Stimulated activated CD8-positive, alpha-beta memory T cell treated with anti-CD3 and anti-CD28 coated beads, Interleukin-4, amount 100 ng/mL, for 1 hour (primary cell): Measurements from ENCODE around the gene TUBB2A.
A peak's percentile ranks its signal among the peaks of the same experiment; 100 is the strongest.
"Not testable (repeated sequence)": the region's sequence is repeated elsewhere in the genome, so short reads cannot be mapped to it uniquely, and the experiment has no call there.

ENCODE experiments used
- DNase-seq, 2 donors: peaks; one replicate each; pipeline ENCODE4 v3.0.0-alpha.2; 2020; ENCODE audit warnings: low read depth in 2 of 2, low spot score in 1 of 2

The TUBB2A gene

DNA sequence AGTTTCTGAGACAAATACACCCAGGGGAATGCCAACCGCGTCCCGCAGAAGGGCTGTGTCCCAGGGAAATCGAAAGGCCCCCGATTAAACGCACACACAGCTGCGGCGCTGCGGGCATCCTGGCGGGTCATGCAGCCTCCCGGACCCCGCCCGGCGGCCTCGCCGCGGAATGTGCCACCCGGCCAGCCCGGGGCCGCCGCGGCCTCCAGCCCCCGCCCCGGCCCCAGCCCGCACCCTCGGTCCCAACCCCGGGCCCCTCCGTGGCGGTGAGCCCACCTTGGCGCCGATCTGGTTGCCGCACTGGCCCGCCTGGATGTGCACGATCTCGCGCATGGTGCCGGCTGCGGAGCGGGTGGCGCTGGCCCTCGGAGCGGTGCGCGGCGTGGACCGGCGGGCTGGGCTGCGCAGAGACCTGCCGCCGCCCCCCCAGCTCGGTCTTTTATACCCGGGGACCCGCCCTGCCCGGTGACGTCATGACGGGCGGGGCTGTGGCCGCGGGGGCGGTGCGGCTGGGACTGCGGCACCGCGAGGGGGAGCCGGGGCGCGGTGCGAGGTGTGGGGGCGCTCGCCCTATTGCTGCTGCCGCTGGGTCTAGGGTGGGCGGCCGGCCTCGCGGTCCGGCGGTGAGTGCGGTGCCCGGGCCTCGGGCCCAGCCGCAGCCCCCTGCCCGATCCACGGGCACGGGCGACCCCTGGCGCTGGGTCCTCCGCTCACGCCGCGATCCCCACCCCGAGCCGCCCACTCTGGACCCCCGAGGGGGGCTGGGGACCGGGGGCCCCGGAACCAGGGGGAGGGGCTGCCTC is at the start of gene TUBB2A:
Gene TUBB2A, minus strand, starts transcription at position 414 of the 803 bp plus-strand sequence. Its CDS starts 81 bp downstream, at position 333.
- DNase-seq, result peak; percentile 77 to 79

DNA sequence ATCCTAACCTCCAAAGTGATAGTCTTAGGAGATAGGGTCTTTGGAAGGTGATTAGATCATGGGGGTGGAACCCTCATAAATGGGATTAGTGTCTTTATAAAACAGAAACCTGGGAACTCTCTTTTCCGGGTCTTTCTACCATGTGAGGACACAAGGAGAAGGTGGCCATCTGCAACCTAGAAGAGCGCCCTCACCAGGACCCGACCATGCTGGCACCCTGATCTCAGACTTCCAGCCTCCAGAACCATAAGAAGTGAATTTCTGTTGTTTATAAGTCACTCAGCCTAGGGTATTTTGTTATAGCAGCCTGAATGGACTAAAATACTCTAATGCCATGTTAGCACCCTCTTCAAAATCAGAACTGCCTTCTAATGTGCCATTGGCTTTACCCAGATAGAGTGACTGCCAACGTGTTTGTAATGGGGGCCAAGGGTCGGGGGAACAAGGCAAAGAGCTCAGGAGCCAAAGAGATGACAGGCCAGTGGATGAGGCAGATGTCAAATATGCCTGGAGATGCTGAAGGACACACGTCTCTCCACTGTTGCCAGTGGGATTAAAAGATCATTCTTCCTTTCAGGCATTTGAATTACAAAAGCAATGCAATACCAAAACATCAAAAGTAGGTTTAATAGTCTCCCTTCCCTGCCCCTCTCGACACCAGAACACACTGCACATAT is 49.1 kb upstream of the TUBB2A start:
- no peak for DNase-seq

DNA sequence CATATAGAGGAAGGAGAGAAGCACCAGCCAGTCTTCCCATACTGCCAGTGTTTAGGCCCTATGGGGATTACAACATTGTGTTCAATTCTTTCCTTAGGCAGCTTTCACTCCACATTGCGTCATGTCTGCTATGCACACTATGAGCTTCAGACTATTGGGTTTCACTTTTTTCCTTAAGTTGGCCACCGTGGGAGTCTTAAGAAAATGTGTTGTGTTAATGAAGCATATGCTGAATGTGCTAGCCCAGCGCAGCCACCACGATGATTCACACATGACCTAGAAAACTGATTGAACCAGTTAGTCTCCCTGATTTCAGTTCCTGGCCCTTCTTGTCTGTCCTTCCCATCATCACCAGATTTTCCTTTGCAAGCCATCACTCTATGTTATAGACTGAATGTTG is 48.6 kb upstream of the TUBB2A start:
- no peak for DNase-seq

DNA sequence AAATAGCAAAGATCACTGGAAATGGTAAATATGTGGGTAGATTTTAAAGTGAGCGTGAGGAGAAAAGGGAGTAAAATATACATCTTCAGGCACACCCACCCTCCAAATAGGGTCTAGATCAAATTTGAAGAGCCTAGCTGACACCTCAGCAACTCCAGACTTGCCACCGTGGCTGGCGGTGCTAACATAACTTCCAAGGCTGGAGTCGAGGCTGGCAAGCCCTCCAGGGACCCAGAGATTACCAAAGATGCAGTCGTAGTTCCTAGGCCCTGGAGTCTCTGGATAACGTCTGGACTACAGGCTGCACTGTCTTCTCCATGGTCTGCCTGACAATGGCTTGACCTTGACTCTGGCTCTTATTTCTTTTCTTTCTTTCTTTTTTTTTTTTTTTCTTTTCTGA is 47.6 kb upstream of the TUBB2A start:
- no peak for DNase-seq

DNA sequence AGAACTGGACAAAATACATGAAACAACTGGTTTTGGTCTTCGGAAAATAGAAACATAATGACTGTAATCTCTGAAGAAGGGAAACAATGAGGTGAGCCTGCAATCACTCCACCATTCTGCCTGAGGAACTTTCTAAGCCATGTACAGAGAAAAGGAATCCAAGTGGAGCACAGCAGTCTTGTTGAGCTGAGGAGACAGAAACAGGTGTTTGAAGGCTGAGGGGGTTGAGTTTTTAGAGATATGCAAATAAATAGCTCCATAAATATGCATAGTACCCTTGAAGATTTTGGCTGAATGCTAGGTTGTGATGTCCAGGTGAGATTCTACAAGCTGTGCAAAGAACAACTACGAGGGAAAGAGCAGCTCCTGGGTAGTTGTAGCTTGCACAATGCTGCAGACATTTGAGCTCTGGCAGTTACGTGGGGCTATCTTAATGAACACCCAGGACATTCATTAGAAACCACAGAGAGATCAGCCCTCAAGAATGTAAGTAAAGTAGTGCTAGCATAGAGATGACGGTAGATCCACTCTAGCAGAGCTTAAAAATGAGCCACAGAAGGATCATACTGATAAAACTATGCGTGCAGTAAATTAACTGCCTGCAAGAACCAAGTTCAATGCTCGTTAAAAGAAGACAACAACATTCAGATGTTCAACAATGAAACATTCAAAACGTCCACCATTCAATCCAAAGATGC is 45.8 kb upstream of the TUBB2A start:
- DNase-seq, result no peak

DNA sequence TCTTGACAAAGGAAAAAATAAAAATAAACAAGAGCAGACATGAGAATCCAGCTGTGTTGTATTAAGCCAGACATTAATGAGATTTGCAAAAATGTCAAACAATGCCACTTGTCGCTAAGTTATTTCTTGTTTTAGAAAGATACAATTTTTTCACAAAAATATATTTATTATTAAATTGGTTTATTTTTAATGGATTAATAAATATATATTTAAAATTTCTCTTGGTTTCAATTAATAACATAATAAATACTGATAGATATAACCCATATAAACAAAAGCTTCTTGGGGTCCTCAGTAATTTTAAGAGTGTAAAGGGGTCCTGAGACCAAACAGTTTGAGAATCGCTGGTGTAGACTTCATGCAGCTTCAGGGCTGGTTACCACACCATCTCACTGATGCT is 44.0 kb upstream of the TUBB2A start:
- DNase-seq, result no peak

DNA sequence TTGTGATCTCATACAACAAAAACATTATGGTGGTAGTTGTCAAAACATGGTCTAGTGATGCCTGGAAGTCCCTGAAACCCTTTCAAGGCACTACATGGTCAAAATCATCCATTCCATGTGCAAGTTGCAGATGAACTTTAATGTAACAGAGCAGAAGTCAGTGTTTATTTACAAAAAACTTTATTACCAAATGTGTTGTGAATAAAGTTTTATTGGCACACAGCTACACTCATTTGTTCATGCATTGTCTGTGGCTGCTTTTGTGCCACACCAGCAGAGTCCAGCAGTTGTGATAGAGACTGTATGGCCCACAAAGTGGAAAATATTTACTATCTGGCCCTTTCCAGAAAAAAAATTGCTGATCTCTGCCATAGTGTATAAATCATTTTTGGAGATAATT is 43.3 kb upstream of the TUBB2A start:
- no peak for DNase-seq

DNA sequence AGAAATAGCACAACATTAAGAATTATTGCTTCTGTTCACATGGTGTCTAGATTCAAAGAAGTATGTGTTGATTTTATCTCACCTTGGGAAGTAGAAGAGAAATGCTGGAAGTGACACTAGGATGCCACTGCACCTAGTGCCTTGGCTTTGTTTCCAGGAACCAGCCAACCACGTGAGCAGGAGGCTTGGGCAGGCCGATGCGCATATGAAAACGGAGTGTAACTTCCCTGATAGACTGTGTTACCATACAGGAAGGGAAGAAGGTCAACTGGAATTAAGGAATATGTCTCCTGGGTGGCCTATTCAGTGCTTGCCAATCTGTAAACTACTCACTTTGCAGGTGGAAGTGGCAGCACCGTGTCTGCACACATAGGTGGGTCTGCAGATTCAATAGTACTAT is 42.0 kb upstream of the TUBB2A start:
- DNase-seq, result no peak

DNA sequence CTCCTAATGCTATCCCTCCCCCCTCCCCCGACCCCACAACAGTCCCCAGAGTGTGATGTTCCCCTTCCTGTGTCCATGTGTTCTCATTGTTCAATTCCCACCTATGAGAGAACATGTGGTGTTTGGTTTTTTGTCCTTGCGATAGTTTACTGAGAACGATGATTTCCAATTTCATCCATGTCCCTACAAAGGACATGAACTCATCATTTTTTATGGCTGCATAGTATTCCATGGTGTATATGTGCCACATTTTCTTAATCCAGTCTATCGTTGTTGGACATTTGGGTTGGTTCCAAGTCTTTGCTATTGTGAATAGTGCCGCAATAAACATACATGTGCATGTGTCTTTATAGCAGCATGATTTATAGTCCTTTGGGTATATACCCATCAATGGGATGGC is 40.4 kb upstream of the TUBB2A start:
- not testable (repeated sequence) for DNase-seq

DNA sequence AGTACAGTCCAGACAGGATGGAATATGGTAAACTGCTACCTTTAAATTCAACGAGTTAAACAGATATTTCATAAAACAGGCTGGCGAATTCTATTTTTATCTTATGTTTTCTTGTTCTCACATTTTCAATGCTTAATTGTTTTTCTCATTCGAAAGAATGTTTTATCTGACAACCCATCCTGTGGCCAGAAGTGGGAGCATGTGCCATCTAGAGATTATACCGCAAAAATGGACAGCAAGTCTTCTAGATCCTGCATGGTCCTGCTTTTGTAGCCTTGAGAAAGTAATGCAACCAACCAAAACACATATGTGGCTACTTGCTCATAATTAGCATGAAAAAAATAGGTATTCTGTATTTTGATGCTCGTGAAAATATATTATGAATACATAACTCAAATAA is 39.4 kb upstream of the TUBB2A start:
- DNase-seq, result no peak

DNA sequence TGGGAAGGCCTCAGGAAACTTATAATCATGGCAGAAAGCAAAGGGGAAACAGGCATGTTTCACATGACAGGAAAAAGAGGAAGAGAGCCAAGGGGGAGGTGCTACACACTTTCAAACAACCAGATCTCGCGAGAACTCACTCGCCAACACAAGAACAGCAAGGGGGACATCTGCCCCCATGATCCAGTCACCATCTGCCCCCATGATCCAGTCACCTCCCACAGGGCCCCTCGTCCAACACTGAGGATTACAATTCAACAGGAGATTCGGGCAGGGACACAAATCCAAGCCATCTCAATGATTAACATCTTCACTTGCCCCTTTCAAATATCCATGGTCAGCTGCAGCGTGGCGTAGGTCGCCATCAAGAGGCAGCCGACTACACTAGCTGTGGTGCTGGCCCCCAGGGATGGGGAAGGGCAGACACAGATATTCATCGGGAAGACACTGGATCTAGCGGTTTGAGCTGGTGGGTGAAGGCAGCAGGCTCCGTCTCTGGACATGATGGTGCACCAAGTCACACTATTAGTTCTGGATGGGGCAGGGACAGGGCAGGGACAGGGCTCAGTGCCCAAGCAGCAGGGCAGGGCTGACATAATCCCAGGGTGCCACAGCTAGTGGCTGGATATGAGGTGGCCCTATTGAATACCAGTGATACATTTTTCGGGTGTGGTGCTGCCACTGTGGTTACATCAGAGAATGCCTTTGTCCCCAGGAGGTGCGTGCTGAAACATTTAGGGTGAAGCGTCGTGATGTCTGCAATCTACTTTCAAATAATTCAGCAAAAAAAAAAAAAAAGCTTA is 38.6 kb upstream of the TUBB2A start:
- no peak for DNase-seq

DNA sequence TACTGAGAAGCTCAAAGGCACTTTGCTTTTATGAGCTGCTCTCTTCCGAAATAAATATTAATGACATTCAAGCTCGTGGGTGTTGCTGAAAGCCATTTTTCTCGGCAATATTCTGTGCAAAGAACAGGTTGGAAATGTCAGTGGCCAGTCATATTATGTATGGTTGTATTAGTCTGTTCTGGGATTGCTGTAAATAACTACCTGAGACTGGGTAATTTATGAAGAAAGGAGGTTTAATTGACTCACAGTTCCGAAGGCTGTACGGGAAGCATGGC is 38.0 kb upstream of the TUBB2A start:
- no peak for DNase-seq

DNA sequence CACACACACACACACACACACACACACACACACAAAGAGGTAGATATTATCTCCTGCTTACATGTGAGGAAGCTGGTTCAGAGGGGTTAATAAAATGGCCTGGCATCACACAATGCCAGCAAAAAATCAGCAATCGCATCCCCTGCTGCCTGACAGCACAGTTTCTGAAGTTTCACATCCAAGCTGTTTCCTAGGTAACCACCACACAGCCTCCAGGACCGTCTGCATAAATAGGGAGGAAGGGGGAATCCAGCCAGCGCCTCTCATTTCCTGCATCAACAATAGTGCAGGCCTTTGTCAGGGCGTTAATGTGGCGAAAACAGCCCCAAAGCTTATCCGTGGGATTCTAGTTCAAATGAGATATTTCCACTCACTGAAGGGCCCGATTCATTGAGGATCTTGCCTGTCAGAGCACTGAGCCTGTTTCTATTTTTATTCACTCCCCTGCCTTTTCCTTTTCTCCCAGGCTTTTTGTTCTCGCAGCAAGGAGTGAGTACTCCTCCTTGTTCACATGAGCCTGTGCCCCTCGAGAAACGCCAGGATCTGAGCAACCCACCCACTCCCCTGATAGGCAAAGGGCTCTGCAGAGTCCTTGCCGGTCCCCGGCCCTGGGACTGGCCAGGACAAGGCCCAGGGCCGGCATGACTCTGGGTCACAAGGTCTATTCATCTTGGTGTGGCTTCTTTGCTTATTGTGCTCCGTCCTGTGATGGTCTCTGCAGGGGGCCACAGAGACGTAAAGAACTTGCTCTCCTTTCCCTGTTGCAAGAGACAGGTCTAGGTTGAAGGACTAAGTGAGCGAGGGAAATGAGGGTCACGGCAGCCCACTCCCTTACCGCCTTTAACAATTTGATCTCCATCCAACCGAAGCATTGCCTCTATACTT is 37.4 kb upstream of the TUBB2A start:
- no peak for DNase-seq

DNA sequence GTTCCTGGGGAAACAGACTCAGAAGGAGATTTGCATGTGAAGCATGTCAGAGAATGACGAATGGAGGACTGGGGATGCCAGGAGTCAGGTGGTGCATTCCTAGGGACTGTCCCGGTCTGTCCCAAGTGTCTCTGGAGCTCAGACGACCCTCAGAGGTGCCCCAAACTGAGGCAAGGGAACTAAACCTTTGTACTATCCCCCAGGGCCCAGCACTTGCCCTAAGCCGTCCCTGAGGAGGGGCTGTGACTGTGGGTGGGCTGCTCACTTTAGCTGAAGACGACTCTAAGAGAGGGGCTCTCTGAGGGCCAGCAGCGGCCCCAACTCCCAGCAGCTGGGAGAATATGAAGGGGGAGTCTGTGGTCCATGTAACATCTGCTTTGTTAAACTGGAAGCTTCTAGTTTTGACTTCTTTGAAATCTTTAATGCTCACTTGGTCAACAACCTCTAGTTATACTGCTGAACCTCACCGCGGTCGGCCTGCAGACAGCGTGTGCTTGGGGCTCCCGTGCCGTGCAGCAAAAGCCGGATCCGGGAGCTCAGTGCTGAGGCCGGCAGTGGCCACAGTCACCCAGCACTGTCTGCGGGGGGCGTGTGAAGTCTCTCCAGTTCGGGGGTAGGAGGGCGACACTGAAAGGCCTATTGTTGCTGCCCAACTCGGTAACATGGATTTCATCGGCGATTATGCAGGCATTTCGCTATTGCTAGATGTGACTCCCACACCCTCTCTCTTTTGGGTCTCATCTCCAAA is 35.9 kb upstream of the TUBB2A start:
- DNase-seq, result no peak

DNA sequence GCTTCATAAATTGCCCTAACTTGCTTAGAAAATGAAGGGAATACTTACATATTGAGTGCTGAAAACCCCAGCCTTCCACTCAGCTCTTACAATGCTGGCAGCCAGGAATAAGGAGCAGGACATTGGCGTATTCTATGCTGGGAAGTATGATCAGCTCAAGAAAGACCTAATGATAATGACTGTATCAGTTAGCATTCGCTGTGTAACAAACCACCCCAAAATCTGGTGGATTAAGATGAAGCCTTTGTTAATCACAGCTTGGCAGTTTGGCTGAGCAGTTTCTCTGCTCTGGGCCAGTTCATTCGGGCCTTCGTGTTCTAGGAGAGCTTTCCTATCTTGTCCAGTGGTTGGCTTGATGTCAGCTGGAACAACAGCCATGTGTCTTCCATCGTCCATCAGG is 33.4 kb upstream of the TUBB2A start:
- DNase-seq, result no peak

DNA sequence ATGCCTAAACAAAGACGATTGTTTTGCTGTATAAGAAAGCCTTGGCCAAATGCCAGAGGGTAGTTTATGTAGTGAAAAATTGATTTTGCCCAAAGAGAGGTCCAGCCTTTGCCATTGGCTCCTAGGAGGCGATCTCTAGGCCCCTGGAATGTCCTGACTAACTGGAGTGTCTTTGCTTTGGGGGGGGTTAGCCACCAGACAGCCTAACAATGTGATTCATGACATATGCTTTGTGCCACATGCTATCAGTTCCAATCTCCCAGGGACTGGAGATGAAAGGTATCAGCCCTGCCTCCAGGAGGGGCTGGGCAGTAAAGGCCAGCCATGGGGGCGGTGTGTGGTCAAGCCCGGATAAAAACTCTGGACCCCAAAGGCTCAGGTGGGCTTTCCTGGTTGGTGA is 32.7 kb upstream of the TUBB2A start:
- DNase-seq, result no peak

DNA sequence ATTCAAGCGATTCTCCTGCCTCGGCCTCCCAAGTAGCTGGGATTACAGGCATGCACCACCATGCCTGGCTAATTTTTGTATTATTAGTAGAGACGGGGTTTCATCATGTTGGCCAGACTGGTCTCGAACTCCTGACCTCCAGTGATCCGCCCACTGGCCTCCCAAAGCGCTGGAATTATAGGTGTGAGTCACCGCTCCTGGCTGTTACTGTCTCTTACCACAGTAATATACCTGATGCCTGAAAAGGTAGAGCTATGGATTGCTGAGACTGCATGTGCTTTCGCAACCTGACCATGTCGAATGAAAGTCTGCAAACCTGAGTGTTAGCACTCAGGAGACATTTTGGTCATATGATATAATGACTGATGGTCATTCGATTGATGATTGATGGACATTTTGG is 31.8 kb upstream of the TUBB2A start:
- not testable (repeated sequence) for DNase-seq

DNA sequence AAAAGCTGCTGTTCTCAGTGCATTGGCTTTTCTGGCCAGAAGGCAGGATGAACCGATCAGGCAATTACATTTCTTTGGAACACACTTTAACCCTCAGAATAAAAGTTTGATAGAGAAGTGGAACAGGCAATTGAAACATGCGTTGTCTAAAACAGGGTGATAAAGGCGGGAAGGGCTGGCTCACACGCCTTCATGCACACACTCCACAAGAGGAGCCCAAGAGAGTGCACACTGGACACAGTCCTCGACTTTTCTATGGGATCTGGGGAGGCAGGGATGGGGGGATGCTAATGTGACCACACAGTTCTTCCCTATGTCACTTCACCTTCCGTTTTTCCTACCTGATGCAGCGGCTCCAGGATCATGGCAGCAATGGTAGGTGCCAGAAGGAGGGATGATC is 30.9 kb upstream of the TUBB2A start:
- no peak for DNase-seq

DNA sequence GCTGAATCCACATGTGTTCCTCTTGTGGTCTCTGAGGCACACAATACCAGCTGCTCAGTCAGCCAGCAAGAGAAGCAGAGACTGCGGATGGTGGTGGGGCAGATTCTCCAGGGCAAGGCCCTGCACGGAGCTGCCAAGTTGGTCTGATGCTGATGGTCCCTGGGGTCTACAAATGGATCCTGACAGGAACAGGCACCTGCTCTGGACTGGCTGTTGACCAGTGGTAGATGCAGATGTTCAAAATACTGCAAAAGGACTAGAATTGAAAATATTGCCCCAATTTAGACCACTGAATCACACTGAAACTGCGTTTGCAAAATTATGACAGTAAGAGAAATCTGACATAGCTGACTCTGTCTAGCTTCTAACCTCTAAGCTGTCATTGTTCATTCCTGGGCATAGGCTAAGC is 29.6 kb upstream of the TUBB2A start:
- no peak for DNase-seq

DNA sequence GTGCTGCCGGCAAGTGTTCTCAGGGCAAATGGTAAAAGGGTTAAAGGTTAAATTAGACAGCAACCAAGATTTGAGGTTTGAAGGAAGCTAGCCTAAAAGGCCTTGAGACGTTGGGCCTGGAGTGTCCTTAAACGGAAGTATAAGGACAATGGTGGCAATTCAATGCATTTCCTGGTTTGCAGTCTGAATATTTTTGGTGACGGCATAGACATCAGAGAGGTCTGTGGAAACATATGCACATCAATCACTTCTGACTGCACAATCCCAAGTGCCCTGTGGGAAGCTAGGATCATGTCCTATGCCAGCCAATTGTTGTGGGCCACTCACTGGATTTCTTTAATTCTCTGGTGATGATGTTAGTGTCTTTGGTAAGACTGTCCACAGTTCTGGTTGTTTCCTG is 25.7 kb upstream of the TUBB2A start:
- no peak for DNase-seq
